Stimulated activated CD8-positive, alpha-beta memory T cell treated with anti-CD3 and anti-CD28 coated beads, Interleukin-15, amount 100 ng/mL, for 1 hour (primary cell): ENCODE measurements around the gene CCDC34.

Experiments
- DNase-seq: peaks from one replicate; pipeline ENCODE4 v3.0.0-alpha.2; 2020; ENCODE audit warnings: low read depth

The CCDC34 gene

DNA sequence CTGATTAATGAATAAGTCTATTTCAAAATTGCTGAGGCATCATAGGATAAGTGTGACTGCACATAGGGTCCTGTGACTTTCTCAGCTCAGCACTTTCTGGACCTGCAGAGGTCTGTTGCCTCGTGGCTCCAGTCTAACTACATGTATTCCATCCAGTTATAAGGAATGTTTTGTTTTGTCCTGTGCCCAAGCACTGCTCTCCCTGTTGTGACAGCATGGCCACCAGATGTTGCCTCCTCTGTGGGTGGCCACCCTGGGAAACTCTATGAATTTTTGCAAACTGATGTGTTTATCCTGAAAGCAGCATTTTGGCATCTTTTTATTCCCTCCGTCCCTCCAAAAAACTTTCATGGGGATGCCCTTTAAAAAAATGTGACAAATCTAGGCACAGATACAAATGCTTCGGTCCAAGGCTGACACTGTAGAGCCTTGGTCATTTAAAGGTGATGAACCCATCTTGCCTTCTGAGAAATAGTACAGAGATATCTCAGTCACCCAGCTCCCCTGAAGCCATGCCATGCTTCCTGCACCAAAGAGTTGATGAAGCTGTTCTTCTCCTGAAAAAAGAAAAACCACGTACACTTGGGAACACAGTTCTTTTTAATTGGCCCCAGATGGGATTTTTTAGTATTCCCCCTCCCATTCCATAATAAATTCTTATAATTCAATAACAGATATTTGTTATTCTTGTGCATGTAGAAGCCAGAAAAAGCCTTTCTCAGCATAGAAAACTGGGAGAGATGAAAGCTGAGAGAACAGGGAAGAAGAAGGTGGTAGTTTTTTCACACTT is 72.6 kb downstream of the CCDC34 start:
- no peak for DNase-seq
